ENCODE data around the gene TOM1L2. TPM values are rescaled to one million over a fixed set of nuclear protein-coding genes. Genes with fewer than 3 reads are reported as not detected.

The TOM1L2 gene
- total RNA-seq, 1 donor from 2014 or later, result 16.3 TPM

DNA sequence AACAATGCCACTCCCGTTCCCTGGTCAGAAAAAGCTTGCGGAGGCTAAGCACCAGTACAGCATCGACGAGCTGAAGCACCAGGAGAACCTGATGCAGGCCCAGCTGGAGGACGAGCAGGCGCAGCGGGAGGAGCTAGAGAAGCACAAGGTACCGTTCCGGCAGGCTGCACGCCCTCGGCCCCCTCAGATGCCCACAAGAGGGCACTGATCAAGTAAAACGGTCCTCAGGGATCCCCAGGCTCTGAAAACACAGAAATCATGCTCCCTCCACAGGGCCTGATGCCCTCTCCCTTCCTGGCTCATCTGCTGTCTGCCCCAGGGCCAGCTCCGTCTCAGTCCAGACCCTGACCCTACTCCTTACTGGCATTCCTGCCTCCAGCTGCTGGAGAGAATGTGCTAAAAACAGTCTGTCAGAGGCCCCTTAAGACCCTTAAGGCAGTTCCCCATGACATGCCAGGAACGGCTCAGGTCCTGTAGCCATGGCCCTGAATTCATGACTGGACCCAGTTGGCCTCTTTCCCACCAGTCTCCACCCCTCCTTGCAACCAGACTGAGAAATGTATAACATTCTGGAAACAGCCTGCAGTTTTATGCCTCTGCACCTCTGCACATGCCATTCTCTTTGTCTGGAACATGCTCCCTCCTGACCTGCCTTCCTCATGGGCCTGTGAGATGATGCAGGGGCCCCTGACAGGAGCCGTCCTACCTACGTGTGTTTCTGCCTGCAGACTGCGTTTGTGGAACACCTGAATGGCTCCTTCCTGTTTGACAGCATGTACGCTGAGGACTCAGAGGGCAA, 22.3 kb upstream of the TOM1L2 start:
- no peak for DNase-seq (ENCODE audit: low read depth)
- TF ChIP-seq, protein P1, sequence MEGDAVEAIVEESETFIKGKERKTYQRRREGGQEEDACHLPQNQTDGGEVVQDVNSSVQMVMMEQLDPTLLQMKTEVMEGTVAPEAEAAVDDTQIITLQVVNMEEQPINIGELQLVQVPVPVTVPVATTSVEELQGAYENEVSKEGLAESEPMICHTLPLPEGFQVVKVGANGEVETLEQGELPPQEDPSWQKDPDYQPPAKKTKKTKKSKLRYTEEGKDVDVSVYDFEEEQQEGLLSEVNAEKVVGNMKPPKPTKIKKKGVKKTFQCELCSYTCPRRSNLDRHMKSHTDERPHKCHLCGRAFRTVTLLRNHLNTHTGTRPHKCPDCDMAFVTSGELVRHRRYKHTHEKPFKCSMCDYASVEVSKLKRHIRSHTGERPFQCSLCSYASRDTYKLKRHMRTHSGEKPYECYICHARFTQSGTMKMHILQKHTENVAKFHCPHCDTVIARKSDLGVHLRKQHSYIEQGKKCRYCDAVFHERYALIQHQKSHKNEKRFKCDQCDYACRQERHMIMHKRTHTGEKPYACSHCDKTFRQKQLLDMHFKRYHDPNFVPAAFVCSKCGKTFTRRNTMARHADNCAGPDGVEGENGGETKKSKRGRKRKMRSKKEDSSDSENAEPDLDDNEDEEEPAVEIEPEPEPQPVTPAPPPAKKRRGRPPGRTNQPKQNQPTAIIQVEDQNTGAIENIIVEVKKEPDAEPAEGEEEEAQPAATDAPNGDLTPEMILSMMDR (IDR thresholded peaks at IDR 0.05; ENCODE audit: insufficient read depth, low read length, poor library complexity, severe bottlenecking), result peak; percentile 53
- H3K4me3 ChIP-seq (ENCODE audit: low read depth, low read length), result no peak overlapping the region
- H3K27me3 ChIP-seq (ENCODE audit: control insufficient read depth, insufficient read depth, low read length), result no peaks in the 10 kb centered on the region
- H3K36me3 ChIP-seq (ENCODE audit: control insufficient read depth, insufficient read depth, low read length), result no peaks in the 10 kb centered on the region

DNA sequence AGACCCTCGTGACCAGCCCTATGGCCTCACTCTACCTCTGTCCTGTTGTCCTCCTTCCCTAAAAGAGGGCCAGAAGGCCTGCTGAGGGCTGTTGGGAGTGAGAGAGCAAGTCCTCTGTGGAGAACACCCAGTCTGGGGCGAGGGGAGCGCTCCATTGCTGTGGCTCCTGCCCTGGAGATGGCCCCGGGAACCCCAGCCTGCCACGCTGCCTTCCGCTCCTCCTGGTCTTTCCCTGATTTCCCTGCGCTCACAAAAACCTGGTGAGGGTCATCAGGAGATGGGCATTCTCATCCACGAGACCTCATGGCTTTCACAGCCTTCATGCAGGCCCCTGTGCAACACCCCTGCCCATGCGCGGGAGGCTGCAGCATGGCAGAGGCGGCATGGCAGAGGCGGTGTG, 21.7 kb upstream of the TOM1L2 start:
- no peaks in the 10 kb centered on the region for H3K27me3 ChIP-seq (ENCODE audit: control insufficient read depth, insufficient read depth, low read length)
- DNase-seq (ENCODE audit: low read depth), result no peak
- H3K4me3 ChIP-seq (ENCODE audit: low read depth, low read length), result no peak overlapping the region
- TF ChIP-seq, protein P1 (IDR thresholded peaks at IDR 0.05; ENCODE audit: insufficient read depth, low read length, poor library complexity, severe bottlenecking), result no peak
- no peaks in the 10 kb centered on the region for H3K36me3 ChIP-seq (ENCODE audit: control insufficient read depth, insufficient read depth, low read length)

DNA sequence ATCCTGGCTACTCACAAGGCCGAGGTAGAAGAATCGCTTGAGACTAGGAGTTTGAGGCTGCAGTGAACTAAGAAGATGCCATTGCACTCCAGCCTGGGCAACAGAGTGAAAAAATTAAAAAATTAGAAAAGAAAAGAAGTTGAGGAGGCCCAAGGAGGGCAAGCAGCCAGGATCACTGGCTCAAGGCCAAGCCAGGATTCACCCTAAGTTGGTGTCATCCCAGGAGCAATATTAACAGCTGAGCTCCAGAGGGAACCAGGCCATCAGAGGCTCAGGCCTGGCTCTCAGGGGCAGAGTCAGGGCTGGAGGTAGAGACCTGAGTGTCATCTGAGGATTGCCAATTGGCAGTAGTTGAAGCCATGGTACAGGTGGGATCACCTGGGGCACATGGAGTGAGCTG, 21.2 kb upstream of the TOM1L2 start:
- H3K4me3 ChIP-seq (ENCODE audit: low read depth, low read length), result no peak overlapping the region
- H3K36me3 ChIP-seq (ENCODE audit: control insufficient read depth, insufficient read depth, low read length), result no peaks in the 10 kb centered on the region
- H3K27me3 ChIP-seq (ENCODE audit: control insufficient read depth, insufficient read depth, low read length), result no peaks in the 10 kb centered on the region
- TF ChIP-seq, protein P1 (IDR thresholded peaks at IDR 0.05; ENCODE audit: insufficient read depth, low read length, poor library complexity, severe bottlenecking), result no peak
- DNase-seq (ENCODE audit: low read depth), result no peak

DNA sequence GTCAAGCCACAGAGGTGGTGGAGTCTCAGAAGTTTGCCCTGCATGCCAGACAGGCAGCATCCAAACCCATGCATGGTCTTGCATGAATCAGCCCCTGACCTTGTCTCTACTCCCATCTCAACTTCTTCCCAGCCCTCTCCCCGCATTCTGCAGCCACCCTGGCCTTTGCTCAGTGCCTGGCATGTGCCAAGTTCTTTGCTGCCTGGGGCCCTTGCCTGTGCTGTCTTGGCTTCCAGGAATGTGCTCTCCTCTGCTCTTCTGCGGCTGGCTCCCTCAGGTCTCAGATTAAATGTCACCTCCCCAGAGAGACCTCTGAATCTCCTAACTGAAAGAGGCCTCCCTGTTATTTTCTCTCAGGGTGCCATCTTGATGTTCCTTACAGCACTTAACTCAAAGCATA, 18.1 kb upstream of the TOM1L2 start:
- DNase-seq (ENCODE audit: low read depth), result no peak
- H3K36me3 ChIP-seq (ENCODE audit: control insufficient read depth, insufficient read depth, low read length), result no peaks in the 10 kb centered on the region
- TF ChIP-seq, protein P1 (IDR thresholded peaks at IDR 0.05; ENCODE audit: insufficient read depth, low read length, poor library complexity, severe bottlenecking), result no peak
- no peaks in the 10 kb centered on the region for H3K27me3 ChIP-seq (ENCODE audit: control insufficient read depth, insufficient read depth, low read length)
- no peak overlapping the region for H3K4me3 ChIP-seq (ENCODE audit: low read depth, low read length)

DNA sequence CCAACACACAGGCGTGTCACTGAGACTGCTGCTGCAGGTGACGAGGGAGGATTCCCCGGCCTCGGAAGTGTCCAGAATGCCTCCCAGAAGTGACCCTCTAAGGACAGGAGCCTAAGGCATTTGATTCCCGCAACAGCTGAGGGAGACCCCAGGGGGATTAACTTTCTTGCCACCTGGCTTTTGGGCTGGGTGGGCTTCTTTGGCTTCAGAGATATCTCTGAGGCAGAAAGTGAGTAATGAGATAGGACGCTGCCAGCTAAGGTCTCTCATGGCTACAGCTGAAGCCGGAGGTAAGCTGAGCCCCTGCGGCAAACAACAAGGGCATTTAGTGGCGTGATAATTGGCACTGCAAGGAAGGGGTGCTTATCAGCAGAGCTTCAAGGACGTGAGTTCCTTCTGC, 17.4 kb upstream of the TOM1L2 start:
- no peak for DNase-seq (ENCODE audit: low read depth)
- Histone ChIP-seq H3K27me3 (ENCODE audit: control insufficient read depth, insufficient read depth, low read length) (no peaks in the 10 kb centered on the region), H3K4me3 (ENCODE audit: low read depth, low read length) (no peak overlapping the region), H3K36me3 (ENCODE audit: control insufficient read depth, insufficient read depth, low read length) (no peaks in the 10 kb centered on the region)
- TF ChIP-seq, protein P1 (IDR thresholded peaks at IDR 0.05; ENCODE audit: insufficient read depth, low read length, poor library complexity, severe bottlenecking), result no peak

DNA sequence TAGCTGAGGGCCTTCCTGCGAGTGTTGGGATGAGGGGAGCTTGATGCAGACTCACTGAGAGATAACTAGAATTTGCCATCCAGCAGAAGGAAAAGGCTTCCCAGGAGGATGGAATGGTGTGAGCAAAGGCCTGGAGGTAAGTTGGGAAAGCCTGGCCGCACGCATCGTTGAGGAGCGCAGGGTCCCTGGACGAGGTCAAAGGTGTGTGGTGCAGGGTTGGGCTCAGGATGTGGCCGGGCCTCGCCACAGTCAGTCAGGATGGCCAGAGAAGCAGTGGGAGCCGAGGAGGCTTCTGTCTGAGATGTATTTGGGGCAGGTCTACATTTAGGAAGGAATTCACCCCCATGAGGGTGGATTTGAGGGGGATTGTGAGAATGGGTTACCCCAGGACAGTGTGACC, 16.9 kb upstream of the TOM1L2 start:
- H3K27me3 ChIP-seq (ENCODE audit: control insufficient read depth, insufficient read depth, low read length), result no peaks in the 10 kb centered on the region
- no peak for DNase-seq (ENCODE audit: low read depth)
- TF ChIP-seq, protein P1 (IDR thresholded peaks at IDR 0.05; ENCODE audit: insufficient read depth, low read length, poor library complexity, severe bottlenecking), result no peak
- H3K36me3 ChIP-seq (ENCODE audit: control insufficient read depth, insufficient read depth, low read length), result no peaks in the 10 kb centered on the region
- no peak overlapping the region for H3K4me3 ChIP-seq (ENCODE audit: low read depth, low read length)

Measured in kidney epithelial cell (primary cell).